Karpas-422 (cell line): ENCODE data around the gene POLE. TPM values are rescaled to one million over a fixed set of nuclear protein-coding genes. Genes with fewer than 3 reads are reported as not detected.

ENCODE experiments used
- small RNA-seq: library from RNA; depleted of rRNA; stranded (forward); fragments of <200 nt; gene quantifications from one replicate; pipeline ENCODE3, GENCODE V24; 2014
- total RNA-seq: library from RNA; depleted of rRNA; stranded (reverse); fragments of >200 nt; shearing (Covaris generic); gene quantifications from 2 replicates; pipeline ENCODE4 v1.2.3, GENCODE V29; 2014; ENCODE audit warnings: low replicate concordance; rRNA removed

POLE gene
- total RNA-seq, 1 experiment from 2014 or later, result 37.9 TPM

Small RNA genes lying within 50 kb of the gene (small RNA-seq; reads per million reads assigned to genes)
- gene MIR6763, result not detected
- not detected for gene RNA5SP379

Other genes with a start within 250 kb of the POLE start
- 4.0 and 4.1 TPM in 2 replicates for gene FBRSL1, start 197.2 kb downstream of the POLE start, total RNA-seq
- not detected in 2 replicates for gene LRCOL1, start 76.8 kb downstream of the POLE start, total RNA-seq
- gene P2RX2, start 68.6 kb downstream of the POLE start, total RNA-seq, result not detected in 2 replicates
- gene PXMP2, start 245 bp upstream of the POLE start, total RNA-seq, result 33.2 and 35.5 TPM in 2 replicates
- 42.5 and 63.2 TPM in 2 replicates for gene PGAM5, start 23.5 kb upstream of the POLE start, total RNA-seq
- gene ANKLE2, start 74.5 kb upstream of the POLE start, total RNA-seq, result 42.7 and 47.9 TPM in 2 replicates
- 14.9 and 32.7 TPM in 2 replicates for gene GOLGA3, start 141.5 kb upstream of the POLE start, total RNA-seq
- 7.1 and 10.1 TPM in 2 replicates for gene CHFR, start 200.3 kb upstream of the POLE start, total RNA-seq